ENCODE results near the gene SORCS3. TPM values are rescaled to one million over a fixed set of nuclear protein-coding genes. Genes with fewer than 3 reads are reported as not detected.

Gene SORCS3
- polyA plus RNA-seq, 1 donor from 2014 or later: 9.8 TPM

DNA sequence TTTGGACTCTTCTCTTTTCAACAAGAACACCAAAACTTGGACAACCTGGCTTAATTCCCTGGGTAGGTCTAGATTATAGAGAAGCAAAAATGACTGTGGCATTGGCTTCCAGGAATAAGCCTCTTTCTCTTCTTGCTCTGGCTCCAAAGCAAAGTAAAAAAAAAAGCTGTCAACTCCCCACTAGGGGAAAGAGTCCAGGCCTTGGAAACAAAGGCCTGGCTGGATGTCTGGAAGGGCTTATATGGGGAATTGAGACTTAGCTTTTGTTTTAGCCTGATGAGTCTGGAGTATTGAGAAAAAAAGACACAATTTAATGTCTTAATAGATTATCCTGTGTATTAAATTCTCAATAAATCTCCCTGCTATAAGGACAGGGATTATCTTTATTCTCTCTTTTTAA, 300.6 kb downstream of the SORCS3 start:
- no peaks in the 10 kb centered on the region for H3K36me3 ChIP-seq (ENCODE audit: insufficient read depth, low read length)
- TF ChIP-seq MXI1 (conservative IDR thresholded peaks at IDR 0.05; ENCODE audit: poor library complexity, severe bottlenecking): no peak
- no peak for TF ChIP-seq EP300 (conservative IDR thresholded peaks at IDR 0.05; ENCODE audit: poor library complexity, severe bottlenecking)
- no peak for TF ChIP-seq TAF1 (IDR thresholded peaks at IDR 0.05; ENCODE audit: low read depth)
- TF ChIP-seq, protein P1, sequence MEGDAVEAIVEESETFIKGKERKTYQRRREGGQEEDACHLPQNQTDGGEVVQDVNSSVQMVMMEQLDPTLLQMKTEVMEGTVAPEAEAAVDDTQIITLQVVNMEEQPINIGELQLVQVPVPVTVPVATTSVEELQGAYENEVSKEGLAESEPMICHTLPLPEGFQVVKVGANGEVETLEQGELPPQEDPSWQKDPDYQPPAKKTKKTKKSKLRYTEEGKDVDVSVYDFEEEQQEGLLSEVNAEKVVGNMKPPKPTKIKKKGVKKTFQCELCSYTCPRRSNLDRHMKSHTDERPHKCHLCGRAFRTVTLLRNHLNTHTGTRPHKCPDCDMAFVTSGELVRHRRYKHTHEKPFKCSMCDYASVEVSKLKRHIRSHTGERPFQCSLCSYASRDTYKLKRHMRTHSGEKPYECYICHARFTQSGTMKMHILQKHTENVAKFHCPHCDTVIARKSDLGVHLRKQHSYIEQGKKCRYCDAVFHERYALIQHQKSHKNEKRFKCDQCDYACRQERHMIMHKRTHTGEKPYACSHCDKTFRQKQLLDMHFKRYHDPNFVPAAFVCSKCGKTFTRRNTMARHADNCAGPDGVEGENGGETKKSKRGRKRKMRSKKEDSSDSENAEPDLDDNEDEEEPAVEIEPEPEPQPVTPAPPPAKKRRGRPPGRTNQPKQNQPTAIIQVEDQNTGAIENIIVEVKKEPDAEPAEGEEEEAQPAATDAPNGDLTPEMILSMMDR (IDR thresholded peaks at IDR 0.05; ENCODE audit: poor library complexity, severe bottlenecking): no peak
- TF ChIP-seq SMC3 (conservative IDR thresholded peaks at IDR 0.05; ENCODE audit: poor library complexity): no peak
- TF ChIP-seq POLR2AphosphoS5 (IDR thresholded peaks at IDR 0.05): no peak
- TF ChIP-seq, protein P2, sequence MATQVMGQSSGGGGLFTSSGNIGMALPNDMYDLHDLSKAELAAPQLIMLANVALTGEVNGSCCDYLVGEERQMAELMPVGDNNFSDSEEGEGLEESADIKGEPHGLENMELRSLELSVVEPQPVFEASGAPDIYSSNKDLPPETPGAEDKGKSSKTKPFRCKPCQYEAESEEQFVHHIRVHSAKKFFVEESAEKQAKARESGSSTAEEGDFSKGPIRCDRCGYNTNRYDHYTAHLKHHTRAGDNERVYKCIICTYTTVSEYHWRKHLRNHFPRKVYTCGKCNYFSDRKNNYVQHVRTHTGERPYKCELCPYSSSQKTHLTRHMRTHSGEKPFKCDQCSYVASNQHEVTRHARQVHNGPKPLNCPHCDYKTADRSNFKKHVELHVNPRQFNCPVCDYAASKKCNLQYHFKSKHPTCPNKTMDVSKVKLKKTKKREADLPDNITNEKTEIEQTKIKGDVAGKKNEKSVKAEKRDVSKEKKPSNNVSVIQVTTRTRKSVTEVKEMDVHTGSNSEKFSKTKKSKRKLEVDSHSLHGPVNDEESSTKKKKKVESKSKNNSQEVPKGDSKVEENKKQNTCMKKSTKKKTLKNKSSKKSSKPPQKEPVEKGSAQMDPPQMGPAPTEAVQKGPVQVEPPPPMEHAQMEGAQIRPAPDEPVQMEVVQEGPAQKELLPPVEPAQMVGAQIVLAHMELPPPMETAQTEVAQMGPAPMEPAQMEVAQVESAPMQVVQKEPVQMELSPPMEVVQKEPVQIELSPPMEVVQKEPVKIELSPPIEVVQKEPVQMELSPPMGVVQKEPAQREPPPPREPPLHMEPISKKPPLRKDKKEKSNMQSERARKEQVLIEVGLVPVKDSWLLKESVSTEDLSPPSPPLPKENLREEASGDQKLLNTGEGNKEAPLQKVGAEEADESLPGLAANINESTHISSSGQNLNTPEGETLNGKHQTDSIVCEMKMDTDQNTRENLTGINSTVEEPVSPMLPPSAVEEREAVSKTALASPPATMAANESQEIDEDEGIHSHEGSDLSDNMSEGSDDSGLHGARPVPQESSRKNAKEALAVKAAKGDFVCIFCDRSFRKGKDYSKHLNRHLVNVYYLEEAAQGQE (IDR thresholded peaks at IDR 0.05; ENCODE audit: borderline replicate concordance): no peak
- TF ChIP-seq RAD21 (conservative IDR thresholded peaks at IDR 0.05): no peak
- no peak for TF ChIP-seq EZH2 (IDR thresholded peaks at IDR 0.05; ENCODE audit: borderline replicate concordance, insufficient read depth, low read length, poor library complexity, severe bottlenecking)
- no peaks in the 10 kb centered on the region for H3K27me3 ChIP-seq (ENCODE audit: insufficient read depth, low read depth, low read length)
- no peak overlapping the region for H2AFZ ChIP-seq (ENCODE audit: low read depth, low read length)
- H3K9me3 ChIP-seq (ENCODE audit: low read length): no peaks in the 10 kb centered on the region
- no peak overlapping the region for H3K4me3 ChIP-seq (ENCODE audit: low read length)
- H3K9me2 ChIP-seq (ENCODE audit: insufficient read depth, low read length): no peaks in the 10 kb centered on the region
- no peak overlapping the region for H3K9ac ChIP-seq (ENCODE audit: low read length)
- H3K4me2 ChIP-seq (ENCODE audit: low read length): no peak overlapping the region
- H3F3A ChIP-seq (ENCODE audit: insufficient read depth, low read length, poor library complexity, severe bottlenecking): no peaks in the 10 kb centered on the region
- H3K27ac ChIP-seq (ENCODE audit: low read length): no peak overlapping the region
- no peaks in the 10 kb centered on the region for H4K20me1 ChIP-seq (ENCODE audit: insufficient read depth)
- no peaks in the 10 kb centered on the region for H3K79me2 ChIP-seq (replicated peaks; ENCODE audit: insufficient read depth, low read length)

DNA sequence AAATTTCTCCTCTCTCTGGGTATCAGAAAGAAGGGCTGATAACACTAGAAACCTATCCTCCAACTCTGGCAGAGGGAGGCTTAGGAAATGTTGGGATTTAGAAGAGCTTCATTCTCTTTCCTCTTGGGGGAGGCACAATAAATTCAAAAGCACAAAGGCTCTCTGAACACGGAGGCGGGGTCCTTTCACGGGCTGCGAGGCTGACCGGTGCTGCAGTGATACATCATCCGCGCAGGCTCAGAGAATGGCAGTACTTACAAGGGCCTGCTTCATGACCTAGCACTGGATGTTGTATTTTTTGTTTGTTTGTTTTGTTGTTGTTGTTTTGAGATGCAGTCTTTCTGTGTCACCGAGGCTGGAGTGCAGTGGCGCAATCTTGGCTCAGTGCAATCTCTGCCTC, 306.2 kb downstream of the SORCS3 start:
- no peaks in the 10 kb centered on the region for H3K36me3 ChIP-seq (ENCODE audit: insufficient read depth, low read length)
- TF ChIP-seq, protein P1 (IDR thresholded peaks at IDR 0.05; ENCODE audit: poor library complexity, severe bottlenecking): no peak
- TF ChIP-seq MXI1 (conservative IDR thresholded peaks at IDR 0.05; ENCODE audit: poor library complexity, severe bottlenecking): no peak
- no peaks in the 10 kb centered on the region for H4K20me1 ChIP-seq (ENCODE audit: insufficient read depth)
- no peaks in the 10 kb centered on the region for H3K27me3 ChIP-seq (ENCODE audit: insufficient read depth, low read depth, low read length)
- H3F3A ChIP-seq (ENCODE audit: insufficient read depth, low read length, poor library complexity, severe bottlenecking): no peaks in the 10 kb centered on the region
- no peak overlapping the region for H3K9ac ChIP-seq (ENCODE audit: low read length)
- H3K79me2 ChIP-seq (replicated peaks; ENCODE audit: insufficient read depth, low read length): no peaks in the 10 kb centered on the region
- no peak overlapping the region for H2AFZ ChIP-seq (ENCODE audit: low read depth, low read length)
- no peak overlapping the region for H3K27ac ChIP-seq (ENCODE audit: low read length)
- no peak overlapping the region for H3K4me3 ChIP-seq (ENCODE audit: low read length)
- no peaks in the 10 kb centered on the region for H3K9me3 ChIP-seq (ENCODE audit: low read length)
- H3K4me2 ChIP-seq (ENCODE audit: low read length): no peak overlapping the region
- H3K9me2 ChIP-seq (ENCODE audit: insufficient read depth, low read length): no peaks in the 10 kb centered on the region
